Endometrial microvascular endothelial cells (primary cell): Measurements from ENCODE around the gene PTPN1. TPM values are rescaled to one million over a fixed set of nuclear protein-coding genes. Genes with fewer than 3 reads are reported as not detected.

ENCODE experiments used
- in situ Hi-C: cut with HindIII; loops from 2 replicates; pipeline ENCODE4 v1.10.0; 2017; ENCODE audit warnings: low sequenced_read_pairs, low pct_unique_long_range_greater_than_20kb; ENCODE audit errors: inconsistent ontology term
- total RNA-seq: library from RNA; depleted of rRNA; stranded (reverse); fragments of >200 nt; gene quantifications from one replicate; pipeline ENCODE4 v1.2.3, GENCODE V29; 2015; ENCODE audit errors: inconsistent ontology term

Gene PTPN1
- total RNA-seq, 1 donor from 2014 or later: 89.3 TPM

GRCh38 chr20:50546729-50547314, 36.6 kb downstream of the PTPN1 start:
- in situ Hi-C loops: no loop called here

GRCh38 chr20:50547964-50548363, 37.8 kb downstream of the PTPN1 start:
- in situ Hi-C loops: no loop called here

- in situ Hi-C loops: no loop called here
These were observed 38.2 kb downstream of the PTPN1 start for GRCh38 chr20:50548396-50548795.

- in situ Hi-C loops: no loop called here
These were observed 40.3 kb downstream of the PTPN1 start for GRCh38 chr20:50550531-50550930.

GRCh38 chr20:50551288-50551687, 41.1 kb downstream of the PTPN1 start:
- in situ Hi-C loops: no loop called here

GRCh38 chr20:50552979-50553378, 42.8 kb downstream of the PTPN1 start:
- in situ Hi-C loops: no loop called here

- in situ Hi-C loops: no loop called here
These were observed 44.8 kb downstream of the PTPN1 start for GRCh38 chr20:50554694-50555579.

GRCh38 chr20:50555662-50556061, 45.5 kb downstream of the PTPN1 start:
- in situ Hi-C loops: no loop called here

- in situ Hi-C loops: no loop called here
These were observed 47.5 kb downstream of the PTPN1 start for GRCh38 chr20:50557549-50558134.

- in situ Hi-C loops: no loop called here
These were observed 48.3 kb downstream of the PTPN1 start for GRCh38 chr20:50558483-50558925.

- in situ Hi-C loops: no loop called here
These were observed 49.0 kb downstream of the PTPN1 start for GRCh38 chr20:50559149-50559548.

- in situ Hi-C loops: no loop called here
These were observed 49.9 kb downstream of the PTPN1 start for GRCh38 chr20:50559856-50560638.

GRCh38 chr20:50560867-50561266, 50.7 kb downstream of the PTPN1 start:
- in situ Hi-C loops: no loop called here

- in situ Hi-C loops: no loop called here
These were observed 51.3 kb downstream of the PTPN1 start for GRCh38 chr20:50561379-50562078.

GRCh38 chr20:50562262-50562701, 52.1 kb downstream of the PTPN1 start:
- in situ Hi-C loops: no loop called here

- in situ Hi-C loops: no loop called here
These were observed 53.2 kb downstream of the PTPN1 start for GRCh38 chr20:50563133-50563944.

- in situ Hi-C loops: no loop called here
These were observed 55.2 kb downstream of the PTPN1 start for GRCh38 chr20:50565383-50565782.

- in situ Hi-C loops: no loop called here
These were observed 55.7 kb downstream of the PTPN1 start for GRCh38 chr20:50565871-50566270.
